ENCODE results near the gene ARG2. TPM values are rescaled to one million over a fixed set of nuclear protein-coding genes. Genes with fewer than 3 reads are reported as not detected.

The ARG2 gene
- total and polyA plus RNA-seq, 9 of the 15 experiments (the other 6 are each of a cell fraction or from before 2014, with no cell fraction given): 6.2 to 75.0 (median 17.8) TPM

GRCh38 chr14:67666750-67667449 is 47.2 kb downstream of the ARG2 start (continued):
- no peak for TF ChIP-seq RBFOX2 (IDR thresholded peaks at IDR 0.05; ENCODE audit: low read depth, low read length)
- no peak for TF ChIP-seq ZNF395 (CRISPR knock-in tag; IDR thresholded peaks at IDR 0.05)
- peak; percentile 62; the same call in 1 of the 2 replicates for TF ChIP-seq ARID2 (IDR thresholded peaks at IDR 0.05)
- TF ChIP-seq SAP30 (IDR thresholded peaks at IDR 0.05; ENCODE audit: borderline replicate concordance, insufficient read depth, low read depth, low read length, poor library complexity, severe bottlenecking): no peak
- no peak for TF ChIP-seq NR0B1 (IDR thresholded peaks at IDR 0.05; ENCODE audit: partially characterized antibody)
- TF ChIP-seq FOS (IDR thresholded peaks at IDR 0.05; ENCODE audit: extremely low read depth, insufficient read length): no peak
- TF ChIP-seq RBM22 (IDR thresholded peaks at IDR 0.05; ENCODE audit: low read depth, low read length, poor library complexity, severe bottlenecking): no peak
- no peak for TF ChIP-seq MTA3 (IDR thresholded peaks at IDR 0.05; ENCODE audit: borderline replicate concordance)
- TF ChIP-seq ATF1 (CRISPR knock-in tag; IDR thresholded peaks at IDR 0.05): no peak
- no peak for TF ChIP-seq ATF1 (tag; IDR thresholded peaks at IDR 0.05)
- TF ChIP-seq TGIF2 (CRISPR knock-in tag; IDR thresholded peaks at IDR 0.05): no peak
- no peak for TF ChIP-seq HDAC2 (IDR thresholded peaks at IDR 0.05)
- TF ChIP-seq CBX8 (IDR thresholded peaks at IDR 0.05; ENCODE audit: borderline replicate concordance, extremely low read depth, low read depth, low read length, poor library complexity, severe bottlenecking): no peak
- no peak for TF ChIP-seq MEIS2 (IDR thresholded peaks at IDR 0.05; ENCODE audit: partially characterized antibody)
- no peak for TF ChIP-seq ZNF639 (CRISPR knock-in tag; conservative IDR thresholded peaks at IDR 0.05 in 1 of 2, IDR thresholded peaks at IDR 0.05 in 1 of 2)
- TF ChIP-seq SREBF1 (IDR thresholded peaks at IDR 0.05; ENCODE audit: borderline replicate concordance, low read depth, low read length): no peak
- no peak for TF ChIP-seq ZBTB17 (CRISPR knock-in tag; IDR thresholded peaks at IDR 0.05)
- no peak for TF ChIP-seq ARID1B (IDR thresholded peaks at IDR 0.05)
- TF ChIP-seq ZHX1 (conservative IDR thresholded peaks at IDR 0.05; ENCODE audit: low read length): no peak
